GM12874 (cell line): ENCODE data around the gene ARHGAP26.

ENCODE experiments used
- CTCF ChIP-seq: IDR thresholded peaks from 2 replicates; pipeline ENCODE4 v1.5.1; 2011; ENCODE audit warnings: low read depth, mild to moderate bottlenecking, control low read depth, low read length, moderate library complexity; ENCODE audit not compliant: insufficient read depth

ARHGAP26 gene

GRCh38 chr5:142849880-142850279 lies 79.7 kb downstream of the ARHGAP26 start:
- TF ChIP-seq CTCF: no peak

- no peak for TF ChIP-seq CTCF
Observed at GRCh38 chr5:142851731-142852130, 81.6 kb downstream of the ARHGAP26 start.

- no peak for TF ChIP-seq CTCF
Observed at GRCh38 chr5:142852416-142853198, 82.4 kb downstream of the ARHGAP26 start.

- TF ChIP-seq CTCF: no peak
Observed at GRCh38 chr5:142853682-142854081, 83.5 kb downstream of the ARHGAP26 start.

GRCh38 chr5:142856269-142856782 lies 86.1 kb downstream of the ARHGAP26 start:
- no peak for TF ChIP-seq CTCF

- no peak for TF ChIP-seq CTCF
Observed at GRCh38 chr5:142857405-142857804, 87.2 kb downstream of the ARHGAP26 start.

- TF ChIP-seq CTCF: no peak
Observed at GRCh38 chr5:142859037-142859436, 88.9 kb downstream of the ARHGAP26 start.
